IMR-90 (cell line): ENCODE results near the gene TBC1D17. TPM values are rescaled to one million over a fixed set of nuclear protein-coding genes. Genes with fewer than 3 reads are reported as not detected.

ENCODE experiments used
- ELK1 ChIP-seq: fragments of 150-350 bp; IDR thresholded peaks from 2 replicates; pipeline ENCODE4 v1.6.1; 2016; ENCODE audit warnings: low read depth, mild to moderate bottlenecking, low read length, moderate library complexity, borderline replicate concordance
- RAD21 ChIP-seq: IDR thresholded peaks from 2 replicates; pipeline ENCODE4 v1.6.1; 2012; ENCODE audit warnings: low read length, improper control_type of control experiment
- polyA plus RNA-seq, 3 experiments: library from polyadenylated mRNA; depleted of rRNA; stranded (reverse); fragments of >200 nt; gene quantifications; 2 replicates each; pipeline ENCODE4 v1.2.3, GENCODE V29; 2012; ENCODE audit warnings: low replicate concordance in 1 of 3
- total RNA-seq: library from RNA; depleted of rRNA; stranded (reverse); fragments of >200 nt; gene quantifications from 2 replicates; pipeline ENCODE4 v1.2.3, GENCODE V29; 2012

TBC1D17 gene
- total and polyA plus RNA-seq, 2 of the 4 experiments (the other 2 are of a cell fraction): 1.1 to 27.8 TPM

DNA sequence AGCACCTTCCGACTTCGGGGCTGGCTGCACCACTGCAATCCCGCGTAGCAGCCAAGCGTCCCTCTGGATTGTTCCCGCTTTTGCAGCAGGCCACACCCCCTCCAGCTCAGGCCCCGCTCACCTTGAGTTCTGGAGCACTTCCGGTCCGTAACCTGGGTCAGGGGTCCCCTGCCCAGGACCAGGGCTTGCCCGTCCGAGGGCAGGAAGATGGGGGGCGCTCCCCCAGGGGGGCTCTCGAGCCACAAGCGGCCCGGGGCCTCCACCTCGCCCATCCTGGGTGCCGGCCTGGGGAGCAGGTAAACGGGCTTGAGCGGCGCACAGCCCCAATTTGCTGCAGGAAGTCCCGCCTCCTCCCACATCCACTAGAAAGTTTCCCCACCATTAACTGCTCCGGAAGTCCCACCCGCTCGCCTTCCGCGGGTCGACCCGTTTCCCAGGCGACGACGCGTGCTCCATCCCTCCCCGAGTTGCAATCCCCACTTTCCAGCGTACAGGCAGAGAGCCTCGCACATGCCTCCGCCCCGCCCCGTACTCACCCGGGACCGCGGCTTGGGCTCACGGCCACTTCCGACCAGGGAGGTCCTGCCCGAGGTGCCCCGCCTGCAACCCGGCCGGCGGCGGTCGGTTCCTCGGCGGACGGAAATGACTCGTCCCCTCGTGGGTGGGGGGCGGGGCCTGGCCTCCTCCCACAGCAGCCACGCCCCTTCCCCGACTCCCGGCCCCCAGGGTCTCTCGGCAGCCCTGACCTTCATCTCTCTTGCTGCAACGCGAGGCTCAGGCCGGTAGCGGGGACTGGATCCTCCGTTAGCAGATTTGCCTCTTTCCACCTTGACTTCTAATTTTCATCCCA is 10.3 kb upstream of the TBC1D17 start, which contains the start of gene PNKP (continued):
- TF ChIP-seq ELK1 (no peak), RAD21 (no peak)
